CD4-positive, alpha-beta T cell (primary cell): Measurements from ENCODE around the gene ZNF12. TPM values are rescaled to one million over a fixed set of nuclear protein-coding genes. Genes with fewer than 3 reads are reported as not detected.
"Not testable (repeated sequence)": the region's sequence is repeated elsewhere in the genome, so short reads cannot be mapped to it uniquely, and the experiment has no call there.

Experiments used
- ATAC-seq: fragments of 200-7000 bp; cut with Tn5 transposase; one replicate; pipeline ENCODE4 v1.10.0; 2022; ENCODE audit warnings: mild to moderate bottlenecking; ENCODE audit not compliant: poor library complexity
- CTCF ChIA-PET: fragments of 350-600 bp; sonication (Branson Sonifier 250); formaldehyde crosslinking; loops from one replicate; lab custom pipeline; 2021; ENCODE audit warnings: antibody characterized with exemption, inconsistent platforms; lab: Charles Lee
- POLR2A ChIA-PET: fragments of 350-600 bp; sonication (Branson Sonifier 250); formaldehyde crosslinking; loops from one replicate; lab custom pipeline; 2021; ENCODE audit warnings: antibody characterized with exemption, inconsistent platforms; lab: Charles Lee
- DNase-seq, 14 experiments: peaks; one replicate each; pipeline ENCODE4 v3.0.0-alpha.2; 2013 to 2020; ENCODE audit warnings: mixed read lengths in 2 of 14
- H3K27ac ChIP-seq, 2 donors: one replicate each; pipeline versions ENCODE4 v1.5.1 to v1.7.0; 2013; ENCODE audit warnings: low read length in 2 of 2, low read depth in 1 of 2, mild to moderate bottlenecking in 1 of 2
- H3K27me3 ChIP-seq, 2 experiments: 1 replicate in 1 of 2; 2 replicates in 1 of 2; pipeline versions ENCODE4 v1.6.1 to v1.7.0; 2013; ENCODE audit warnings: low read length in 2 of 2, control low read depth in 1 of 2, mild to moderate bottlenecking in 1 of 2, moderate library complexity in 1 of 2; ENCODE audit not compliant: insufficient read depth in 2 of 2, control insufficient read depth in 1 of 2
- H3K36me3 ChIP-seq: one replicate; pipeline ENCODE4 v1.6.1; 2013; ENCODE audit warnings: low read length, control low read depth; ENCODE audit not compliant: insufficient read depth
- H3K4me1 ChIP-seq: one replicate; pipeline ENCODE4 v1.6.1; 2013; ENCODE audit warnings: low read length, control low read depth; ENCODE audit not compliant: insufficient read depth
- H3K4me3 ChIP-seq: one replicate; pipeline ENCODE4 v1.5.1; 2013; ENCODE audit warnings: mild to moderate bottlenecking, low read length, moderate library complexity
- H3K9me3 ChIP-seq, 2 experiments: 1 replicate in 1 of 2; 2 replicates in 1 of 2; pipeline versions ENCODE4 v1.6.1 to v1.7.0; 2013; ENCODE audit warnings: low read length in 2 of 2, mild to moderate bottlenecking in 2 of 2, control low read depth in 1 of 2, moderate library complexity in 1 of 2; ENCODE audit not compliant: control insufficient read depth in 1 of 2, insufficient read depth in 1 of 2
- H3K27ac Mint-ChIP-seq: one replicate; pipeline ENCODE4 v1.8.0; 2020; ENCODE audit warnings: mixed read lengths
- H3K27me3 Mint-ChIP-seq: one replicate; pipeline ENCODE4 v1.8.0; 2021; ENCODE audit warnings: mixed read lengths
- H3K36me3 Mint-ChIP-seq: one replicate; pipeline ENCODE4 v1.8.0; 2021; ENCODE audit warnings: low read depth, mixed read lengths
- H3K4me1 Mint-ChIP-seq: one replicate; pipeline ENCODE4 v1.8.0; 2021; ENCODE audit warnings: low read depth, mixed read lengths
- H3K4me3 Mint-ChIP-seq: one replicate; pipeline ENCODE4 v1.8.0; 2020; ENCODE audit warnings: mild to moderate bottlenecking, mixed read lengths
- H3K9me3 Mint-ChIP-seq: one replicate; pipeline ENCODE4 v1.8.0; 2020; ENCODE audit warnings: mixed read lengths
- intact Hi-C, 2 experiments: fragments of 100-400 bp; cut with DNase I in 1 of 2; cut with micrococcal nuclease in 1 of 2; formaldehyde crosslinking; loops; one replicate each; pipeline versions ENCODE4 v1.15.1 to v1.9.0; 2023 to 2025; cut with DNase I, micrococcal nuclease
- total RNA-seq, 174 experiments: library from RNA in 2 of 174; stranded (reverse) in 2 of 174; gene quantifications; one replicate each; pipeline ENCODE4 v1.2.3 and lab custom pipeline; 2021 to 2026
- TF ChIP-seq, protein P1 (sequence below): fragments of 200-600 bp; IDR thresholded peaks from one replicate; pipeline ENCODE4 v1.8.0; 2022; ENCODE audit warnings: antibody characterized with exemption, mild to moderate bottlenecking

The ZNF12 gene
- total RNA-seq, 2 experiments from 2014 or later, result 22.1 to 22.5 TPM

DNA sequence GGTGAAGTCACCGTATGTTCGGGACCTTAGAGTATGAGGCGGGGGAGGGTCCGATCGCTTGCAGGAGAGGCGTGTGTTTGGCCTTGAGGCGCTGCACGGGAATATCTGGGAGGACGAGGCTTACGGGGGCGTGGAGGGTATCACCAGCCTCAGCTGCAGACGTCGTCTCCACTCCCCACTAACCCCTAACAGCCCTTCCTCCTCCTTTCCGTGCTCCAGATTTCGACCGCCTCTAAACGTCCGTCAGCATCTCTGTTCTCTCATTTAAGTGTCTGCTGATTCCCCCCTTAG lies 23.5 kb upstream of the ZNF12 start:
- Histone ChIP-seq H3K36me3 (peaks cover 25% of the 10 kb centered on the region), H3K4me1 (peaks cover 22% of the 10 kb centered on the region), H3K27me3 (no peaks in the 10 kb centered on the region), H3K9me3 (no peaks in the 10 kb centered on the region), H3K4me3 (peak overlapping the region; percentile 90), H3K27ac (peak overlapping the region; percentile 72 to 75)
- POLR2A ChIA-PET, result no interaction called here
- Mint-ChIP-seq H3K4me3 (peak overlapping the region; percentile 88), H3K36me3 (peaks cover 50% of the 10 kb centered on the region), H3K9me3 (no peaks in the 10 kb centered on the region), H3K27me3 (no peaks in the 10 kb centered on the region), H3K27ac (peak overlapping the region; percentile 83), H3K4me1 (peaks cover 24% of the 10 kb centered on the region)
- DNase-seq, result peak in 2 of 14 experiments; percentile 4 to 6
- TF ChIP-seq, protein P1, sequence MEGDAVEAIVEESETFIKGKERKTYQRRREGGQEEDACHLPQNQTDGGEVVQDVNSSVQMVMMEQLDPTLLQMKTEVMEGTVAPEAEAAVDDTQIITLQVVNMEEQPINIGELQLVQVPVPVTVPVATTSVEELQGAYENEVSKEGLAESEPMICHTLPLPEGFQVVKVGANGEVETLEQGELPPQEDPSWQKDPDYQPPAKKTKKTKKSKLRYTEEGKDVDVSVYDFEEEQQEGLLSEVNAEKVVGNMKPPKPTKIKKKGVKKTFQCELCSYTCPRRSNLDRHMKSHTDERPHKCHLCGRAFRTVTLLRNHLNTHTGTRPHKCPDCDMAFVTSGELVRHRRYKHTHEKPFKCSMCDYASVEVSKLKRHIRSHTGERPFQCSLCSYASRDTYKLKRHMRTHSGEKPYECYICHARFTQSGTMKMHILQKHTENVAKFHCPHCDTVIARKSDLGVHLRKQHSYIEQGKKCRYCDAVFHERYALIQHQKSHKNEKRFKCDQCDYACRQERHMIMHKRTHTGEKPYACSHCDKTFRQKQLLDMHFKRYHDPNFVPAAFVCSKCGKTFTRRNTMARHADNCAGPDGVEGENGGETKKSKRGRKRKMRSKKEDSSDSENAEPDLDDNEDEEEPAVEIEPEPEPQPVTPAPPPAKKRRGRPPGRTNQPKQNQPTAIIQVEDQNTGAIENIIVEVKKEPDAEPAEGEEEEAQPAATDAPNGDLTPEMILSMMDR, result no peak
- intact Hi-C loops, result no loop called here
- no peak for ATAC-seq
- CTCF ChIA-PET, result no interaction called here

DNA sequence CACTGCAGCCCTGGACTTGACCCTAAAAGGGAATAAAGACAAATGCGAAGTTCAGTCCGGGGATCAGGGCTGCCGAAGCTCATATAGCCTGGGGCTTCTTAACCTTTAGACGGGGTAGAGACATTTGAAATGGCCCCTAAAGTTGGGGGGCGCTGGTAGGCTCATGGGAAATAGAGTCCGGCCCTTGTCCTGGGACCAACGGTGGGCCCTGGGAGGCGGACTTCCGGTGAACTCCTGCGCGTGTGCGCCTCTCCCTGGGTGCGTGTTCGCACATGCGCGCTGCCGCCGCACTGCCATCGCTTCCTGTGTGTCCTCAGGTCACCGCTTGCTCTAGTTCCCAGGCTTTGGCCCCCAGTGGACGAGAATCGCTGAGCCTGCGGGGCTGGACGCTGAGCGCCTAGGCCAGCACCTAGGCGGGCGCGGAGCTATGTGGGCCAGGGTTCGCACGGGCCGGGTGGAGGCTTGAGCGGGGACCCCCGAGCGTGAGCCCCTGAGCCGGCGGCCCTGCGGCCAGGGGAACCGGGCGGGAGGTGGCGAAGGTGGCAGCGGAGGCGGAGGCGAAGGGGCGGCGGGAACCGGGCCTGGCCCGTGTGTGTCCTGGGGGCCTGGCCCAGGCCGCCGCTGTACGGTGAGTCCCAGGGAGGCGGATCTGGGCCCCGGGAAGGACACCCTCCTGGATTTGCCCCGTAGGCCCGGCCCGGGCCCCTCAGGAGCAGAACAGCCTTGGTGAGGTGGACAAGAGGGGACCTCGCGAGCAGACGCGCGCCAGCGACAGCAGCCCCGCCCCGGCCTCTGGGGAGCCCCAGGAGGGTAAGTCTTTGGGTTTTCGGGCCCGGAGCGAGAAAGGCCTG lies 23.0 kb upstream of the ZNF12 start:
- ATAC-seq (peak; percentile 95), DNase-seq (peak; percentile 57 to 91 (median 76))
- Mint-ChIP-seq H3K4me1 (peaks cover 21% of the 10 kb centered on the region), H3K4me3 (peak overlapping the region; percentile 88), H3K36me3 (peaks cover 45% of the 10 kb centered on the region), H3K9me3 (no peaks in the 10 kb centered on the region), H3K27me3 (no peaks in the 10 kb centered on the region), H3K27ac (peak overlapping the region; percentile 83)
- intact Hi-C loops, result loop anchor here in 1 of 2 experiments (5.0 kb wide), 1 partner anchor 103 kb away; no protein-coding TSS in a partner anchor
- TF ChIP-seq, protein P1, result no peak
- peaks cover 22% of the 10 kb centered on the region for H3K4me1 ChIP-seq
- H3K27me3 ChIP-seq, result no peaks in the 10 kb centered on the region
- ChIA-PET POLR2A (no interaction called here), CTCF (no interaction called here)
- H3K4me3 ChIP-seq, result peak overlapping the region; percentile 90
- peaks cover 20% of the 10 kb centered on the region for H3K36me3 ChIP-seq
- H3K9me3 ChIP-seq, result no peaks in the 10 kb centered on the region
- H3K27ac ChIP-seq, result peak overlapping the region; percentile 72 to 75

DNA sequence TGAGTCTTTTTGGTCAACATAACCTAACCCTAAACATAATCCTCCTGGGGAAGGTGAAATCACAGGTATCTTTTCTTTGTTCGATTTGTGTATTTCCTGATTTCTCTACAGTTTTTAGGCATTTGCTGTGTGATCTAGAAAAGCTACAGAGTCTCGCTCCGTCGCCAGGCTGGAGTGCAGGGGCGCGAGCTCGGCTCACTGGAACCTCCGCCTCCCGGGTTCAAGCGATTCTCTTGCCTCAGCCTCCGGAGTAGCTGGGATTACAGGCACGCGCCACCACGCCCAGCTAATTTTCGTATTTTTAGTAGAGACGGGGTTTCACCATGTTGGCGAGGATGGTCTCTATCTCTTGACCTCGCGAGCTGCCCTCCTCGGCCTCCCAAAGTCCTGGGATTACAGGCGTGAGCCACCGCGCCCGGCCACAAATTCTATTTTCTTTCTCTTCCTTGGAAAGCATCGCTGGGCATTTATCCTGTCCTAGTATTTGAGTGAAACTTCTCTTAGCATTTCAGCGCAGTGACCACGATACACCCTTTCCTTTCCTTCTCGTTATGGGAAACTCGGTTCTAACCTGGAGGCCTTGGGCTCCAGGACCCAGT lies 22.2 kb upstream of the ZNF12 start:
- DNase-seq, H3K27me3 Mint-ChIP-seq, H3K9me3 Mint-ChIP-seq, H3K27me3 ChIP-seq, CTCF ChIA-PET, POLR2A ChIA-PET, H3K9me3 ChIP-seq, ATAC-seq: not testable (repeated sequence)
- Histone ChIP-seq H3K36me3 (peaks cover 16% of the 10 kb centered on the region), H3K4me1 (peaks cover 22% of the 10 kb centered on the region), H3K4me3 (peak overlapping the region; percentile 90), H3K27ac (peak overlapping the region; percentile 72 to 75)
- Mint-ChIP-seq H3K27ac (peak overlapping the region; percentile 83), H3K4me1 (peaks cover 21% of the 10 kb centered on the region), H3K36me3 (peaks cover 37% of the 10 kb centered on the region), H3K4me3 (peak overlapping the region; percentile 88)
- intact Hi-C loops, result loop anchor here in 1 of 2 experiments (5.0 kb wide), 1 partner anchor 103 kb away; no protein-coding TSS in a partner anchor
